GM18505 (cell line): ENCODE measurements around the gene E2F3.

Source experiments
- ATAC-seq: cut with Tn5 transposase; IDR thresholded peaks from one replicate; pipeline ENCODE4 v1.9.1; 2021; ENCODE audit not compliant: unreplicated experiment
- POLR2A ChIP-seq: IDR thresholded peaks from 4 replicates; pipeline ENCODE4 v1.6.1; 2011; ENCODE audit warnings: borderline replicate concordance; ENCODE audit not compliant: insufficient read depth, insufficient read length; ENCODE audit errors: extremely low read depth

The E2F3 gene

GRCh38 chr6:20473518-20473917 is 71.8 kb downstream of the E2F3 start:
- TF ChIP-seq POLR2A = no peak
- no peak for ATAC-seq

GRCh38 chr6:20474874-20475542 is 73.3 kb downstream of the E2F3 start:
- no peak for TF ChIP-seq POLR2A
- ATAC-seq = no peak

- no peak for ATAC-seq
- no peak for TF ChIP-seq POLR2A
These were observed 74.9 kb downstream of the E2F3 start for GRCh38 chr6:20476501-20477043.

- ATAC-seq = no peak
- TF ChIP-seq POLR2A = no peak
These were observed 75.8 kb downstream of the E2F3 start for GRCh38 chr6:20477485-20477884.

- no peak for TF ChIP-seq POLR2A
- ATAC-seq = no peak
These were observed 77.4 kb downstream of the E2F3 start for GRCh38 chr6:20479060-20479459.

GRCh38 chr6:20479526-20479925 is 77.8 kb downstream of the E2F3 start:
- TF ChIP-seq POLR2A = no peak
- no peak for ATAC-seq

- TF ChIP-seq POLR2A = no peak
- no peak for ATAC-seq
These were observed 79.6 kb downstream of the E2F3 start for GRCh38 chr6:20481281-20481680.

DNA sequence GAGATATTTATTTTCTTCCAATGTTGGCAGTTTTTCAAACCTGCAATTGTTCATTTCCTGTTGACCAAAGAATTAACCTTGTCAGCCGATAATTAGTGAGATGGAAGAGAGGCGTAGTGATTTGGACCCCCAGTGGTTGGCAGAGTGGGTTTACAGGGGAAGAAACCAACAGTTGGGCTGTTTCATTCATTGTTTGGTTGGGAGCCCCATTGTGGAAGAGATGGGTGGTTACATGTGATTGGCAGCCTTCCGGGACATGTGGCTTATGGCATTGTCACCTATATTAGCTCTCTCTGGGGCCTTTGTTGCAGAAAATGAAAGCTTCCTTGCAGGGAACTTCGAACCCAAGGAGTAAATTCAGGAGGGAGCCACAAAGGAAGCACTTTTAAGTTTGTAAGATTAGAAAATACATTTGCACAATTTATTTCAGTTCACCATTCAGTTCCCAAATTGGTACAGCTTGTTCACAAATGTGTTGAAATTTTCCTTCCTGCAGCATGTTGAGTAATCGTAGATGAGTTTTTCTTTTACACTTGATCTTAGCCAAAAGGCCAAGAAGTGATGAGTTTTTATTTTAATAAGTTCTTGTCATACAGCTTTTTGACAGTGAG is 82.3 kb downstream of the E2F3 start:
- no peak for TF ChIP-seq POLR2A
- no peak for ATAC-seq

DNA sequence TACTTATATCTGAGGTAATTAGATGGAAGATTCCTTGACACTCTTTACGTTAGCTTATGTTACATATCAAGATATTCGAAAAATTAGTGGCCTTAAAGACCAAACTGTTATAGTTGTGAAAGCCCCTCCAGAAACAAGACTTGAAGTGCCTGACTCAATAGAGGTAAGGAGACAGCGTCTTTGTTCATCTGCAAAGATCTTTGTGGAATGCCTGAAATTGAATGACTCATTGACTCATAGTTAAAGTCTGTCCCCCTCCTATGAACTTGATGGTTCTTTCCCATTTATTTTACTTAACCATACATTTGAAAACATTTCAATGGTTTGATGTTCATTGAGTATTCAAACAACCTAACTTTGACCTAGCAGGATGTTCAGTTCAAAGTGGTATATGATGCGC is 85.0 kb downstream of the E2F3 start:
- no peak for TF ChIP-seq POLR2A

GRCh38 chr6:20487669-20488375 is 86.1 kb downstream of the E2F3 start:
- no peak for ATAC-seq
- no peak for TF ChIP-seq POLR2A

More for the DNA sequence above, 85.0 kb downstream of the E2F3 start:
- no peak for ATAC-seq

- no peak for TF ChIP-seq POLR2A
- ATAC-seq = no peak
These were observed 88.9 kb downstream of the E2F3 start for GRCh38 chr6:20490591-20490990.

GRCh38 chr6:20492099-20492498 is 90.4 kb downstream of the E2F3 start:
- ATAC-seq = no peak
- TF ChIP-seq POLR2A = no peak

- ATAC-seq = no peak
- TF ChIP-seq POLR2A = no peak
These were observed 95.7 kb downstream of the E2F3 start for GRCh38 chr6:20497216-20498040.
